Posterior cingulate gyrus (tissue), 11 donors: ENCODE measurements around the gene HOXC13.

Experiments used
- DNase-seq, 10 donors: peaks; one replicate each; pipeline versions ENCODE4 v3.0.0 to v3.0.0-alpha.2; 2020 to 2021; ENCODE audit warnings: mixed read lengths in 3 of 10
- intact Hi-C: fragments of 100-400 bp; cut with DNase I; formaldehyde crosslinking; loops from one replicate; pipeline ENCODE4 v1.15.1; 2023

HOXC13 gene

DNA sequence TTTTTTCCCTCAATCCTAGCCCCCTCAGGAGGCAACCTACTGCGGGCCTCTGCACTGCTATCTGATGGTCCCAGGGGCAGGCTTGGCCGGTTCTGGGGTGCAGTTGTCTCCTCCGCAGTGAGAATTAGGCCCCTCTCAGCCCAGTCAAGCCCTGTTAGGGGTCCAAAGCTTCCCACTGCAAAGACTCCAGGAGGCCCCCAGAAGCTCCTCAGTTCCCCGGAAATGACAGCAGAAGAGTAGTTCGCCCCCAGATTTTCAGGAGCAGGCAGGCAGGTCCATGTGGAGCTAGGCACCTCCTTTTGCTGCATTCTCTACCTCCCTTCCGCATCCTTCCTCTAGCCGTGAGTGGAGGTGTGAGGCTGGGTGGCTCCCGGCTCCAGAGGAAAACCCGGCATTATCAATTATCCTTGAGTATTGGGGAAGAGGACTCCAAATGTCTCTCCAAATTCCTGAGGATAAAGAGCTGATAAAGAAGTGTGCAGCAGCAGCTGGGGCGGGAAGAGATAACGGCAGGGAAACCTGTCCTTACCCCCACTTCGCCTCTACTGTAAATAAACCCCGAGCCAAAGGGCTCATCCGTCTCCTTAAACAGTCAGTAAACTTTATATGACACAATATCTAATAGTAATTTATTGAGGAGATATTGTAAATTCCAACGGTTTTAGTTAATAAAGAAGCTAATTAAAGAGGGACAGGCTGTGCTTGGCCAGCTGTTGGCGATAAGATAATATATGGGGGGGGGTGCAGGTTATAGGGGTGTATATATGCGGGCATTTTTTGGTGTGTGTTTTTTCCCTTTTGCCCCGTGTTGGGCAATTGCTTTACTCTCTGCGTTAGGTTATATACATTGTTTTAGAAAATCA is 15.4 kb downstream of the HOXC13 start:
- intact Hi-C loops, result no loop called here
- no peak for DNase-seq

DNA sequence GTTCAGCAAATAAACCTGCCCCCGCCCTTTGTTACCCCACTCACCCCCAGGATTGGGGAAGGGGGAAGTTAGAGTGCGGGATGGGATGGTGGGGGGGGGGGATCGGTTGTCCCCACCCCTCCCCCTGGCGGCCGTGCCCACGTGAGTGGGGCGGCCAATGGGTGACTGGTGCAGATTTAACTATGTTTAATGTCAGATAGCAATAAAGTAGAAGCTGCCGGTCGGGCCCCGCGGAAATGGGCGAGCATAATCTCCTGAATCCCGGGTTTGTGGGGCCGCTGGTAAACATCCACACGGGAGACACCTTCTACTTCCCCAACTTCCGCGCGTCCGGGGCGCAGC is 16.0 kb downstream of the HOXC13 start, which contains the start of gene HOXC12:
Gene HOXC12 (plus strand): TSS at position 210 of the 342 bp plus-strand sequence. CDS start 27 bp downstream, at position 237.
- no peak for DNase-seq
- intact Hi-C loops, result no loop called here

DNA sequence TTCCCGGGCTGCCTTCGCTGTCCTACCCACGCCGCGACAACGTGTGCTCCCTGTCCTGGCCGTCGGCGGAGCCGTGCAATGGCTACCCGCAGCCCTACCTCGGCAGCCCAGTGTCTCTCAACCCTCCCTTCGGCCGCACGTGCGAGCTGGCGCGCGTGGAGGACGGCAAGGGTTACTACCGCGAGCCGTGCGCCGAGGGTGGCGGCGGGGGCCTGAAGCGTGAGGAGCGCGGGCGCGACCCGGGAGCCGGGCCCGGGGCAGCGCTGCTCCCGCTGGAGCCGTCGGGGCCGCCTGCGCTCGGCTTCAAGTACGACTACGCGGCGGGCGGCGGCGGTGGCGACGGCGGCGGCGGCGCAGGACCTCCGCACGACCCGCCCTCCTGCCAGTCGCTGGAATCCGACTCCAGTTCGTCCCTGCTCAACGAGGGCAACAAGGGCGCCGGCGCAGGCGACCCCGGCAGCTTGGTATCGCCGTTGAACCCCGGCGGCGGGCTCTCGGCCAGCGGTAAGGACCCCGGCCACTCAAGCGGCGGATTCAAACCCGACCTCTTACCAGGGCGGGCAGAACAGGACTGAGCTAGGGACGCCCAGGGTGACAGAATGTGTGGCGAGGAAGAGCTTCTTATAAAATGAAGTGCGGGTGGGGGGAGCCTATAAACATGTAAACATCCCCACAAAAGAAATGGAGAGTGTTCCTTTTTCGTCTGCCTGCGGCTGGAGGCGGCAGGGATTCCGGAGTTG is 16.6 kb downstream of the HOXC13 start:
- intact Hi-C loops, result no loop called here
- no peak for DNase-seq

GRCh38 chr12:53955776-53956250 is 17.2 kb downstream of the HOXC13 start:
- DNase-seq, result no peak
- intact Hi-C loops, result no loop called here

- intact Hi-C loops, result no loop called here
- no peak for DNase-seq
Observed at GRCh38 chr12:53956251-53956887, 17.7 kb downstream of the HOXC13 start.

GRCh38 chr12:53956914-53957536 is 18.4 kb downstream of the HOXC13 start:
- intact Hi-C loops, result no loop called here

DNA sequence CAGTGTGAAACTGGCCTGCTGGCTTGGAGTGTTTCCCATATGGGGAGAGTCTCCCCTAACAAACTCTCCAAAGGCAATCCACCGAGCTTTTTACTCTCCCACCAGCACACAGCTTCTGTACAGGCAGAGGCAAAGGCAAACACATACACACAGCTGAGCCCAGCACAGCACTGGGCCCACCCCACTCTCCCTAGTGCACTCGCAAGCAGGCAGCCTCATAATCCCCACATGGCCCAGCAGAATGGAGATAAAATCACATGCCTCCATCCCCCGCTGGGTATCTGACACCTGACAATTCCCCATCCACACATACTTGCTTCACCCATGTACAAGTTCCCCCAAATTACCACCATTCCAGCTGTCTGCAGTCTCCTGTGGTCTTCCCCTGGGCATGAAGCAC is 19.5 kb downstream of the HOXC13 start:
- intact Hi-C loops, result no loop called here
- peak in 1 of 10 donors; percentile 17 for DNase-seq

More at GRCh38 chr12:53956914-53957536, 18.4 kb downstream of the HOXC13 start:
- DNase-seq, result no peak

DNA sequence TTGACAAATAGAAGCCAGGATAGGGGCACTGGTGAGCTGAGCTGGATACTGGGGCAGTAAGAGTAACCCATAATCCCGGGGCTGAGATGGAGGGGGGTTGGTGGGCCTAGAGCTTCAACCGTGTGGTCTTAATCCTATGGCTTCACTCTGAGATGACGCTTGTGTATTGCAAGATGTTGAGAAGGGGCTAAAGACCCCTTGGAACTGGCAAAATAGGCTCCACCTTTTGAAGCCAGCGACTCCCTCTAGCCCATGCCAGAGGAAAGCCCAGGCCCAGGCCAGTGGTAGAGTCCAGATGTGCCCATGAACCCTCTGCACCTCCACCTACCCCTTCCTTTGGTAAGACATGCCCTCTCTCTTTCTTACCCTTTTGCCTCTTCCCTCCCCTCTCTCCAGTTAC is 20.7 kb downstream of the HOXC13 start:
- peak in 1 of 10 donors; percentile 4 for DNase-seq
- intact Hi-C loops, result no loop called here

GRCh38 chr12:53960187-53961024 is 21.8 kb downstream of the HOXC13 start:
- intact Hi-C loops, result no loop called here
- peak in 1 of 10 donors; percentile 3 for DNase-seq

GRCh38 chr12:53961025-53961761 is 22.6 kb downstream of the HOXC13 start:
- intact Hi-C loops, result no loop called here
- DNase-seq, result peak in 1 of 10 donors; percentile 77

- intact Hi-C loops, result no loop called here
- peak in 1 of 10 donors; percentile 12 for DNase-seq
Observed at GRCh38 chr12:53963005-53963404, 24.4 kb downstream of the HOXC13 start.

- DNase-seq, result peak in 1 of 10 donors; percentile 60
Observed at GRCh38 chr12:53963434-53964314, 25.0 kb downstream of the HOXC13 start.

DNA sequence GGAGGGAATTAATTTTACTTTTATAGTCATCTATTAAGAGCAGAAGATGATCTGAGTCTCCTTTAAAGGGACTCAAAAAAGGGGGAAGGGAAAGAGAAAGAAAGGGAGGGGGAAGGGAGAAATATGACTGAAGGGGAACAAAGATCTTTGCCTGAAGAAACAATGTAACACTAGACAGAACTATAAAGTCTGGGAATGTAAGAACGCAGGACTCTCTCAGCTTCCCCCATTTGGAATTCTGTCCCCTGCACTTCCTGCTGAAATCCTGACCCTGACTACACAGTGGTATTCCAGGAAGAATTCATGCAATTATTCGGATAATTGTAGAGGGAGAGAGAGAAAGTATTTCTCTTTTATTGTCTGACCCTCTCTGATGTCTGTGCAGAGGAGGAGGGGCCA is 25.7 kb downstream of the HOXC13 start:
- intact Hi-C loops, result no loop called here

More at GRCh38 chr12:53963434-53964314, 25.0 kb downstream of the HOXC13 start:
- intact Hi-C loops, result no loop called here

GRCh38 chr12:53965281-53966084 is 26.9 kb downstream of the HOXC13 start:
- peak in 2 of 10 donors; percentile 20 to 28 for DNase-seq
- intact Hi-C loops, result no loop called here

More for the DNA sequence above, 25.7 kb downstream of the HOXC13 start:
- no peak for DNase-seq

- intact Hi-C loops, result no loop called here
- no peak for DNase-seq
Observed at GRCh38 chr12:53966085-53966384, 27.4 kb downstream of the HOXC13 start.

DNA sequence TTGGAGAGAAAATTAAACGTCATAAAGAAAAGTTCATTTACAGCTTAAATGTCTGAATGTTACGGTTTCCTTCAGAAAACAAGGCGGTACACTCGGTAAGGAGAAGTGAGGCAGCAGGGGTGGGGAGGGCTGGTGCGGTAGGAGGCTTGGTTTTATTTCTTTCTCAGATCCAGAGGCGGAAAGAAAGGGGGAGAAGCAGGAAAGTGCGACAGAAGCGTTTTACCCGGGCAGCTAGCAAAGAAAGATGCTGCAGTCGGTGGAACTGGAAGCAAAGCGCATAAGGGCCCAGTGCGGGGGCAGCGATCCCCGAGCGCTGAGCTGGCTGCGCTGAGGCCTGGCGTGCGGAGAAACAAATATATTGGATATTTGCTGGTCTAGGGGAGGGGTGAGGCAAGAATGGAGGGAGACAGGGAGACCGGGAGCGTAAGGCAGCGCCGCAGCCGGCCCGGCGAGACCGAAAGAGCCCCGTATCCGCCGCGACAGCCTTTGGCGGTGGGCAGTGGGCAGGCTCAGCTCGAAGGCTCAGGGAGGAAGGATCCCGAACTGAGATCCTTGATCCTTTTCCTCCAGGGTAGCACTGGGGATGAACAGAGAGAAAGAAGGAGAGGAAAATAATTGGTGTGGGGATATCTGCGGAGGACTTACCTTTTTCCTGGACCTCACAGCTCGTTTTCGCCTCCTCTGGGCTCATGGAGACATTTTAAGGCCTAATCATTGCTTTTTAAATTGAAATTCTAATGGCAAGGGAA is 27.9 kb downstream of the HOXC13 start:
- DNase-seq, result peak in 2 of 10 donors; percentile 12 to 30
- intact Hi-C loops, result no loop called here
